ENCODE data around the gene MORF4L1.

- TF ChIP-seq CTCF (IDR thresholded peaks at IDR 0.05) (no peak), POLR2A (IDR thresholded peaks at IDR 0.05) (no peak)
Observed at GRCh38 chr15:78912316-78912715, 39.6 kb downstream of the MORF4L1 start.

Data from uterus (tissue), 2 donors.